Kidney capillary endothelial cell (primary cell): Measurements from ENCODE around the gene CARD11.
"Not testable (repeated sequence)": the region's sequence is repeated elsewhere in the genome, so short reads cannot be mapped to it uniquely, and the experiment has no call there.

Source experiments
- DNase-seq: peaks from one replicate; pipeline ENCODE4 v3.0.0-alpha.2; 2018; ENCODE audit warnings: low spot score

Gene CARD11

DNA sequence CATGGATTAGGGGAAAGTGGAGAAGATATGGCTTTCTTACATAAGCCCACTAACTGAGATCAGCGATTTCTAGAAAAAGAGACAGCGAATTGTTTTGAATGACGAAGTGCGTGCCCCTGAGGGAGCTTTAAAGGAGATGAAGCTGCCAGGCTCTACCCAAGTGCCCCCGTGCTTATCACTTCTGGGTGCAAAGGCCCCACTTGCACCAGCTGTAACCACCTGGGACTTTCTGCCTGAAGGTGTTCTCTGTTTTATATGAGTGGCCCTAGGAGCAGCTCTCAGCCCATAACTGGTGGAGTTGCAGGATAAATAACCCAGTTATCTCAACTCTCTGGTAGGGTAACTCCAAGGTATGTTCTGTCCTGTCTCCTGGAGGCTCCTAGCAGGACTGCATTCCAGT, 20.4 kb upstream of the CARD11 start:
- DNase-seq = no peak

DNA sequence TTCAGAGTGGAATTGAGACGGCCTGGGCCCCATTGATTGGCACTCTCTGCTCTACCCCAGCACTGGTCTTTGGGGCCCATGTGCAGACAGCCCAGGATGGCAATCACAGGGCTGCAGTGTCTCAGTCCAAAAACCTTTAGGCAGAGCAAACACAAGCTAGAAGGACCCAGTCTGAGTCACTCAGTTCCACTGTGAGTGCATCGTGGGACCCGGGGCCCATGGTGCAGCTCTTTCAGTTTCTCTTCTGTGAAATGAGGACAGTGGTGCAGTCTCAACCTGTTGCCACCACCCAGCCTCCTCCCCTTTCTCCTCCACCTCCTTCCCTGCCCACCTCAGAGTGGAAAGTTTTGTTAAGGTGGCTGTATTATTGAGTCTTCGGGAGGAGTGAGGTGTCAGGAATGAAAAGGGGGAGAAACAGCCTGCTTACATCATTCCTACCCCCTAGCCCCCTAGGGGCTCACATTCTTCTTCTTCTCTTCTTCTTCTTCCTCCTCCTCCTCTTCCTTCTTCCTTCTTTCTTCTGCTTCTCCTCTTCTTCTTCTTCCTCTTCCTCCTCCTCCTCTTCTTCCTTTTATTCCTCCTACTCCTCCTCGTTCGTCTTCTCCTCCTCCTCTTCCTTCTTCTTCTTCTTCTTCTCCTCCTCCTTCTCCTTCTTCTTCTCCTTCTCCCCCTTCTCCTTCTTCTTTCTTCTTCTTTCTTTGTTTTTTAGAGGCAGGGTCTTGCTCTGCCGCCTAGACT, 19.5 kb upstream of the CARD11 start:
- DNase-seq = no peak

DNA sequence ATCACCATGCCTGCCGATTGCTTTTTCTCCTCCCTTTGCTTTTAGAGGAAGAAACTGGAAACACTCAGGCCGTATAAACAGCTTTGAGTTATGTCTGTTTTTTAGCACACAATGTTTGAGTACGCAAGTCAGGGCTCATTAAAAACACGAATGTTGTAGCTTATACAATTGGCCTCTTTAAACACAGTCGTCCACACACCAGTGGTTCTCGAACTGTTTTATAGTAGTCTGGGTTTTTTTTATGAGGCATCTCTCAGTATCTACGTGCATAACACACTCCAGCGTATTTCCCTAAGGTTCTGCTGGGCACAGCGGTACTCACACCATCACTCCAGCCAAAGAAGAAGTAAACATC, 13.4 kb upstream of the CARD11 start:
- no peak for DNase-seq

DNA sequence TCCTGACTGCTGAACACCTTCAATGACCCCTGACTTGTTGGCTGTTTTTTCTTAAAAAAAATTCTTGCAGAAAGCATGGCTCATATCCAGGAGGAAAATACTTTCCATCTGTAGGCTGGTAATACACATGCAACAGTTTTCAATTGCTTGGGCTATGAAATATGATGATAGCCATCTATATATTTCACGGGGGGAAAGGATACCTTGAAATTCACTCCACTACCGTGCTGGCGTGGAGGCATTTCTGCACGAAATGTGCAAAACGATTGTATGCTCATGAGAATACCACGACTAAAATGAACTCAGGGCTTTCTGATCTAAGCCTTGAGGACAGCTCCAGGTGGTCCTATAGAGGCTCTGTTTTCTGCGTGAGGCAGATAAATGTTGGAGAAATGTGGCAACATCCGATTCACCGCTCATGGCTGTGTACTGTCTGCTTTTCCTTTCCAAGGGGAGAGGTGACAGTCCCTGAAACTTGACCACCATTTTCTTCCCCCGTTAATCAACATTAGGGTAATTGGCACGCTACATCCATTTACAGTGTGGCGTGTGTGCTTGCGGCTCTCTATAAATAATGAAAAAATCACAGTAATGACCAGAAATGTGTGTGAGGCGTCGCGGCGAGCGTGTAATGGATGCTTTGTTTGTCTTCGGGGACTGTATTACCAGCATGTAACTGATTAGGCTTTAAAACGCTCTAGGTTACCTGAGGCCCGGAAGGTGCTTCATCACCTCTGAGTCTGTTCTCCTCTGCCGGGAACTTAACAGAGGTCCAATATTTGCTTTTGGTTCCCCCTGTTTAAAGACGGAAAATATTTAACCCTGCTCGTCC, 12.8 kb upstream of the CARD11 start:
- DNase-seq = no peak

DNA sequence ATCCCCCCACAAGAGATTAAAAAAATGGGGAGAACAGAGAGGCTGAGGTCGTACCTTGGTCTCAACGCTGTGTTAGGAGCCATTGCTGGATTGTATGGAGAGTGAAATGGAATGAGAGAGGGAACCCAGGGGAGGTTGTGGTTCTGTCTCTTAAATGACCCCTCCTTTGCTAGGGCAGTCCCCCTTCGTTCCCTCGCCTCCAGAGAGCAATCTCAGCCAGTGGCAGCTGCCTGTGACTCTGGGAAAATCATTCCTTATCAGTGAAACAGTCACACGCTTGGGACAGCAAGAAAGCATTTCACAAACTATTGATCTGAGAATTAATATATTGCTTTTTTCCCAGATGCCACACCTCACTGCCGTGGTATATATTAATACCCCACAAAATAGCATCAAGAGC, 12.0 kb upstream of the CARD11 start:
- DNase-seq = no peak

DNA sequence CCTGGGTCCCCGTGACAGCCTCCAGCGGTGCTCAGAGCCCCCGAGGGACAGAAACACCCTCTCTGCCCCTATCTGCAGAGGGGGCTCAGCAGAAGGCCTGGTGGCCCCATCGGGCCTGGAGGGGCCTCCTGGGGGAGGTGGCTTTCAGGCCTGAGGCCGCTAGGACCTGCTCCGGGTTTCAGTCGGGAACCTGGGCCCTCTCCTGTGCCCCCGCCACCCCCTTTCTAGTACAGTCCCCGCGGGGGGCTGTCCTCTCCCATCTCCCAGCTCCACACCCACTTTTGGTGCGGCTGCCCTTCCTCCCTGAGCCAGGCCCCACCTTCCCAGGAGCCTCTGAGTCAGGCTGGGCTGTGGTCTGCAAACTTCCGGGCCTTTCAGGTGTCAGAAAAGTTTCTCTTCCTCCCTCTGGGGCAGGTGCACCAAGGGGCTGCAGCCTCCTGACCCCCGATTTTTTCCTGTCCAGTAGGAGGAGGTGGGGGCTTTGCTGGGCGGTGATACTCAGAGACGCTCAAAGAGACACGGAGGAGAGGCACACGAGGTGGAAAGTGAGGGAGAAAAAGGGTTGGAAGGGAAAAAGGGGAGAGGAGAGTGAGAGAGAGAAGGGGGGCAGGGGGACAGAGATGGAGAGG, 692 bp downstream of the CARD11 start:
- no peak for DNase-seq

DNA sequence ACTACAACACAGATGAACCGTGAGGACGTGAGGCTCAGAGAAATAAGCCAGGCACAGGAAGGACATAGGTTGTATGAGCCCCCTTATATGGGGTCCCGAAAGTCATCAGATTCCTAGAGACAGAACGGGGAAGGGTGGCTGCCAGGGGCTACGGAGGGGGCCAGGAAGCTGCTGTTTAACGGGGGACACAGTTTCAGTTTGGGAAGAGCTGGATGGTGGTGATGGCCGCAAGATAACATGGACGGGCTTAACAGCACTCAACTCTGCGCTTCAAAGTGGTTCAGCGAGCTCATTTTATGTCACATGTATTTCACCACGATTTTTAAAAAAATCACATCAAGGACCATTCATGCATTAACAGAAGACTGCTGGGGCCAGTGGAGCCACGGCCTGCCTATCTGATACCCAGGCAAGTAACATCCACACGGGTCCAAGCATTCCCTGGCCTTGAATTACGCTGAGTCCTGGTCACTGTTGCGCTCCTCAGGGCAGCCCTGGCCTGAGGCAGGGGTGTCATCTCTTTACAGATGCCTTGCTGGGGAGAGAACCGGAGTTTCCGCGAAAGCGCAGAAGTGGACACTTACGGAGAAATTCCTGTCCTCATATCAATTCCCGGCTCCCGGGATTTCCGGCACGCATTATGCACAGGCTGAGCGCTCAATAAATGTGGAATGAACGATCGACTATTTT, 1.5 kb downstream of the CARD11 start:
- DNase-seq = no peak

DNA sequence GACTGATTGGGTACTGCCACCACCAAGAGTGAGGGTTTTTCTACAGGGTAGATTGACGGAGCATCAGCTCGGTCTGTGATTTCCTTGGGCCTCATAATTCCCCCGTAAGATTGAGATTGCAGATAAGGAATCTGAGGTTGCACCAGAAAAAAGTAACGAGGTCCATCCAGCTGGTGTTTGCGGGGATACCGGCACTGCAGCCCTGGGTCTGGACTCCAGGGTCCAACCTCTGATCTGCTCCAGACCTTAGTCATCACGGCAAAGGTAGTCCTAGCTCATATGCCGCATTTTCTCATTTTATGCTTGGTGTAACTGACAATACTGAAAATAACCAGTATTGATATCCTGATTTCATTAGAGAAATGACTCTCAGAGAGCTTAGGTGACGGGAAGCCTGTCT, 3.9 kb downstream of the CARD11 start:
- DNase-seq = no peak

DNA sequence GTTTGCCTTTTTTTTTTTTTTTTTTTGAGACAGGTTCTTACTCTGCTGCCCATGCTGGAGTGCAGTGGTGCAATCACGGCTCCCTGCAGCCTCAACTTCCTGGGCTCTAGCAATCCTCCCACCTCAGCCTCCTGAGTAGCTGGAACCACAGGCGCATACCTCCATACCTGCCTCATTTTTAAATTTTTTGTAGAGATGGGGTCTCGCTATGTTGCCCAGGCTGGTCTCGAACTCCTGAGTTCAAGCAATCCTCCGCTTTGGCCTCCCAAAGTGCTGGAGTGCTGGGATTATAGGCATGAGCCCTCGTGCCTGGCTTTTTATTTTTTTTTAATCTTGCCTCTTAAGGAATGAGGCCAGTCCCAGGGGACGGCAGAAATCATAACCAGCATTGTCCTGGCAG, 5.7 kb downstream of the CARD11 start:
- DNase-seq = not testable (repeated sequence)

DNA sequence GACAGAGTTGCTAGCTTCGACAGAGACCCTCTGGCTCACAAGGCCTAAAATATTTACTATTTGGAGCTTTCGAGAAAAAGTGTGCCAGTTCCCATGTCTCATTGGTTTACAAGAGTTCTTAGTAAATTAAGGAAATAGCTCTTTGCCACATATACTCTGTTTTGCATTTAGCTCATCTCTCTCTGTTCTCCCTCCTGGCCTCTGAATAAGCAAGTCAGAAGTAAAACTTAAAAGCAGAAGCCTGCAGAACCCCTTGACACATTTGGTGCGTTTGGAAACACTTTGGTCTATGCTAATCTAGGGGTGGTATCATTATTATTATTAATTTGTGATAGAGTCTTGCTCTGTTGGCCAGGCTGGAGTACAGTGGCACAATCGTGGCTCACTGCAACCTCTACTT, 6.4 kb downstream of the CARD11 start:
- DNase-seq = no peak

DNA sequence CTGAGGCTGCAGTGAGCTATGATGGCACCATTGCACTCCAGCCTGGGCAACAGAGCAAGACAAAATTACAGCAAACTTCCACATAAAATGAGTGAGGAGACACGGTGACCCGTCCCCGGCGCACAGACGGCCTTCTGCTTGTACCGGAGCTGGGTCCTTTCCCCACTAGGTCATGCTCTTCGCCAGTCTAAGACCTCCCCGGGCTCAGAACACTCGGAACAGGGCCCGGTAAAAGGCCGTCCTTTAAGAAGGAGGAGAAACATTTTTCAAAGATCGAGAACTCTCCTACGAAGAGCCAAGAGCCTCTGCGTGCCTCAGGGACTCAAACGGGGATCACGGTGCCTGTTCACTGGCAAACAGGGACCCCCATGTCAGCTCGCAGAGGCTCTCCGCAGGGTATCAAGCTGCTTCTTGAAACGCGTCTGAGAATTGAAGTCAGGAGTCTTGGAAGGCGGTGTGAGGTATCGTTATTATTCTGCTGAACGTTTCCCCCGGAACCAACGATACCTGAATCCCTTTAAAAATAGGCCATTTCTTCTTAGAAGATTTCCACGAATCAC, 9.0 kb downstream of the CARD11 start:
- no peak for DNase-seq

DNA sequence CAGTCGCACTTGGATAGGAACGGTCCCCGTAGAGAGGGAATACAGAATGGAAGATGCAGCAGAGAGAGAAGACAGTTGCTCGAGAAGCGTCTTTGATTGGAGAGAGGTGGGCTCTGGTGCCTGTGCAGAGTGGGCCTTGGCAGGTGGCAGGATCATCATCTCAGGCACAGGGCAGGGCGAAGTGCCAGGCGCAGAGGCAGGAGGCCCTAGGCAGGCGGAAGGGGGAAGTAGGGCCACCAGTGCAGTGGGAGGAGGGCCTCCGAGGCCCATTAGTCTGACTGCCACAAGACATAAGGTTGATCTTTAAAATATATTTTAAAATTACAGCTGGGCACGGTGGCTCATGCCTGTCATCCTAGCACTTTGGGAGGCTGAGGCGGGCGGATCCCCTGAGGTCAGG, 10.1 kb downstream of the CARD11 start:
- DNase-seq = no peak

DNA sequence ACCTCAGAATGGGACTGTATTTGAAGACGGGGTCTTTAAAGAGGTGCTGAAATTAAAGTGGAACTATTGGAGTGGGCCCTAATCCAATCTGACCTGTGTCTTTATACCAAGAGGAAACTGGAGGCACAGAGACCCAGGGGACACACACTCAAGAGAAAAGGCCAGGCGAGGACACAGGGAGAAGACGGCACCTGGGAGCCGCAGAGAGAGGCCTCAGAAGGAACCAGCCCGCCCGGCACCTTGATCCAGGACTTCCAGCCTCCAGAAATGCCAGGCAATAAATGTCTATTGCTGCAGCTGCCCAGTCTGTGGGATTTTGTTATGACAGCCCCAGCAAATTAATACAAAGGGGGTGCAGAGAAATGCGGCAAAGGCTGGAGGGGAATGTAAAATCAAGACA, 10.5 kb downstream of the CARD11 start:
- DNase-seq = no peak

DNA sequence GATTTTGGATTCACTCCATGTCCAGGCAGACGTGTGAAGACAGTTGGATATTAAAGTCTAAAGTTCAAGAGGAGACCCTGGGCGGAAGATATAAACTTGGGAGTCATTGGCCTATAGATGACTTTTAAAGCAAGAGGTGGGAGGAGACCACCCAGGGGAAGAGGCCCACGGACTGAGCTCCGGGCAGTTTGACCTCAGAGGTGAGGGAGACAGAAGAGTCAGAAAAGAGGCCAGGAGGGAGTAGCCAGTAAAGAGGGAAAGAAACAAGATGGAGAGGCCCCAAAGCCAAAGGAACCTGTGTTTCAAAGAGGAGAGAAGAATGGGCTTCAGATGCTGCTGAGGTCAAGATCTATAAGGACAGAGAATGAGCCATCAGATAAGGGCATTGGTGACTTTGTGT, 11.4 kb downstream of the CARD11 start:
- no peak for DNase-seq

DNA sequence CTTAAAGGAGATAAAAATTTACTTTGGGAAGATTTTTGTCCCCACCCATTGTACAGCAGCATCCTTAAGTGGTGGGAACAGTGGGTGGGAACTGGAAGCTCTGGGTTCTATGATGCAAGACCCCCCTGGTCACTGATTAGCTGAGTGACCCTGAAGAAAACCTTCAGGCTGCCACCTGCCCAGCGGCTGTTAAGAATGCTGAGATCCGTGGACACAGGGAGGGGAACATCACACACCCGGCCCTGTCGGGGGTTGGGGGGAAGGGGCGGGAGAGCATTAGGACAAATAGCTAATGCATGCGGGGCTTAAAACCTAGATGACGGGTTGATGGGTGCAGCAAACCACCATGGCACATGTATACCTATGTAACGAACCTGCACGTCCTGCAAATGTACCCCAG, 14.5 kb downstream of the CARD11 start:
- DNase-seq = no peak

DNA sequence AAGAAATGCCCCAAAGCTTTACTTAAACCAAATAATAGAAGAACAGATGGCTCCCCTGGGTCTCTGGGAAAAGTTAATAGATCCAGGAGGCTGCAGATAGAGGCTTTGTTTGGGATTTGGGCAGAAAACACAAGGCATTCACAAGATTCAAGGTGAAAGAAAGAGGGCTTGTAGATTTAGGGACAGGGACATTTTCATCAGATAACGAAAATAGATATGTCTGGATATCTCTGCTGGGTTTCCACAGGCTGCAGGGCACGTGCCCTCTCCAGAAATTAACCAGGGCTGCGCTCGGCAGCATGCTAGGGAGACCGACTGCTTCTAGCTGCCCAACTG, 14.9 kb downstream of the CARD11 start:
- DNase-seq = no peak

DNA sequence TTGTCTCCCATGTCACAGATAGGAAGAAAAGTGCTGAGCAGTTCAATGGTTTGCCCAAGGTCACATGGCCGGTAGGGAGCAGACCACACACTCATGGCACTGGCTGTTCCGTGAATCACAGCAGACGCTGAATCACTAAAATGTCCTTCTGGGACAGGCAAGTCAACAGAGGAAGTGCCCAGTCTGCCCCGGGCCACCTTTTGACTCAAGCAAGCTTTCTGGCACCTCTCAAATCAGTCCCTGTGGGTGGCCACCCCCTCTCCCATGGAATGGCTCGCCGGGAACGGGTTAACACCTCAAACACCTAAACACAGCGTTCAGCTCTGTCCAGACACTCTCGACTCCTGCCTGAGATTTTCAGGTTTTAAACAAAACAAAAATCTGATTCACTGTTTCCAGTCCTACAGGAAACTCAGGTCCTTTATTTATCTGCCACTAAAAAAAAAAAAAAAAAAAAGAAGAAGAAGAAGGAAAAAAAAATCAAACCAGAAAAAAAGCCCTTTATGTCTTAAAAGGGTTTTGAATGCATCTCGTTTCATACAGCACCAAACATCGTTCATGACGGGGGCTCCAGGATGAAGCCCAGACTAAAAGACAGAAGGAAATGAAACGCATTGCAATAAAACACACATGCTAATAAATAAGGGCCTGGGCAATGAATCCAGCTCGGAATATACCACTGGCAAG, 15.5 kb downstream of the CARD11 start:
- DNase-seq = peak; percentile 75

DNA sequence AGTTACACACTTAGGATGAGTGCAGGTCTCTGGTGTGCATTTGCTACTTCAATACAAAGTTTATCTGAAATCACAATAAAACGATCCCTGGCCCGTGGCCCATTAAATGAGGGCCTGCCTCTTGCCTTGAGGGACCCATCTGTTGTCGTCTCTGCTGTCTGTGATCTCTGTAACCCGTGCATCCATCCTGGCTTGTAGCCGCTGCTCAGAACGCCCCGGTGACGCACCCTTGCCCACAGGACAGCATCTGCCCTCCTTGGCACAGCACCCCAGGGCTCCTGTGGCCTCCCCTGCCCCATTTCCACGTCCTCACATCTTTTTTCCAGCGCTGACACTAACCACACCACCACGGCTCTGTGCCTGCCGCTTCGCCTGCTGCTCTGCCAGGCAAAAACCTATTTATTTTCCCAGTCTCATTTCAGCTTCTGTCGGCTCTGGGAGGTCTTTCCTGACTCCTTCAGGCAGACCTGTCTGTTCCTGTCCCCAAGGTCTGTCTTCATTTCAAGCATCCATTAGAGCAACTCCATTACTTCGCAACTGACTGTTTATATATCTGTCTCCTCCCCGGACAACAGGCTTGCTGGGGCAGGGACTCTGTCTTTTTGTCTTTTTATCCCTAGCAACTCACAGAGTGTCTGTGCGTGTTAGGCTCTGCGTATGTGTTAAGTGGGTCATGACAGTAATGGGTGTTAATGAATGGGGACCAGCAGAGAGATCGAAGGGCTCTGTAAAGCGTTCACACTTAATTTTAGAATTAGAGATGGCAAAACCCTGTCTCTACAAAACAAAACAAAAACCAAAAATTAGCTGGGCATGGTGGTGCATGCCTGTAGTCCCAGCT, 16.4 kb downstream of the CARD11 start:
- no peak for DNase-seq

DNA sequence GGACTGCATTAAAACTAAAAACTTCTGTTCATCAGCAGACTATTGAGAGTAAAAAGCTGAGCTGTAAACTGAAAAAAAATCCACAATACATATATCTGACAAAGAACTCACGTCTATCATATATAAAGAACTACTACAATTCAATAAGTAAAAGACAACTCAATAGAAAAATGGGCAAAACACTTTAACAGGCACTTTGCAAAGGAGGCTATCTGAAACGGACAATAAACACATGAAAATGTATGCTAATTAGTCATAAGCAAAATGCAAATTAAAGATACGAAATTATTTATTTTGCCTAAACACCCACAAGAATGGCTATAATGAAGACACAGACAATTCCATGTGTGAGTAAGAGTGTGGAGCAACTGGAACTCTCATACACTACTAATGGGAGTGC, 18.1 kb downstream of the CARD11 start:
- DNase-seq = no peak

DNA sequence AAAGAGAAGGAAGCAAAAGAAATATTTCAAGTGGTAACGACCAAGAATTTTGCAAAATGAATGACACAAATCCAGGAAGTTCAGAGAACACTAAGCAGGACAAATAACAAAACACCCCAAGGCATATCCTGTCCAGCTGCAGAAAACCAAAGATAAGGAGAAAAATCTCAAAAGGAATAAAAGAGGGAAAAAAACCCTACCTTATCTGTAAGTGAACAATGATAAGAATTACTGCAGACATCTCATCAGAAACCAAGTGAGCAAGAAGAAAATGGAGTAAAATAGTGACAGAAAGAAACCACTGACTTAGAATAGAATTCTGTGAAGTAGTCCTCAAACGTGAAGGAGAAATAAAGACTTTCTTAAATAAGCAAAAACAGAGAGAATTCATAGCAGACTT, 21.8 kb downstream of the CARD11 start:
- no peak for DNase-seq

DNA sequence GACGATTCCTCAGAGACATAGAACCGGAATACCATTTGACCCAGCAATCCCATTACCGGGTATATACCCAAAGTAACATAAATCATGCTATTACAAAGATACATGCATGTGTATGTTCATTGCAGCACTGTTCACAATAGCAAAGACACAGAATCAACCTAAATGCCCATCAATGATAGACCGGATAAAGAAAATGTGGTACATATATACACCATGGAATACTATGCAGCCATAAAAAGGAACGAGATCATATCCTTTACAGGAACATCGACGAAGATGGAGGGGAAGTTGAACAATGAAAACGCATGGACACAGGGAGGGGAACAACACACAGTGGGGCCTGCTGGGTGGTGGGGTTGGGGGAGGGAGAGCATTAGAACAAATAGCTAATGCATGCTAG, 22.4 kb downstream of the CARD11 start:
- DNase-seq = not testable (repeated sequence)
